Measurements from ENCODE around the gene ABR.
"Not testable (repeated sequence)": the region's sequence is repeated elsewhere in the genome, so short reads cannot be mapped to it uniquely, and the experiment has no call there.

The ABR gene

DNA sequence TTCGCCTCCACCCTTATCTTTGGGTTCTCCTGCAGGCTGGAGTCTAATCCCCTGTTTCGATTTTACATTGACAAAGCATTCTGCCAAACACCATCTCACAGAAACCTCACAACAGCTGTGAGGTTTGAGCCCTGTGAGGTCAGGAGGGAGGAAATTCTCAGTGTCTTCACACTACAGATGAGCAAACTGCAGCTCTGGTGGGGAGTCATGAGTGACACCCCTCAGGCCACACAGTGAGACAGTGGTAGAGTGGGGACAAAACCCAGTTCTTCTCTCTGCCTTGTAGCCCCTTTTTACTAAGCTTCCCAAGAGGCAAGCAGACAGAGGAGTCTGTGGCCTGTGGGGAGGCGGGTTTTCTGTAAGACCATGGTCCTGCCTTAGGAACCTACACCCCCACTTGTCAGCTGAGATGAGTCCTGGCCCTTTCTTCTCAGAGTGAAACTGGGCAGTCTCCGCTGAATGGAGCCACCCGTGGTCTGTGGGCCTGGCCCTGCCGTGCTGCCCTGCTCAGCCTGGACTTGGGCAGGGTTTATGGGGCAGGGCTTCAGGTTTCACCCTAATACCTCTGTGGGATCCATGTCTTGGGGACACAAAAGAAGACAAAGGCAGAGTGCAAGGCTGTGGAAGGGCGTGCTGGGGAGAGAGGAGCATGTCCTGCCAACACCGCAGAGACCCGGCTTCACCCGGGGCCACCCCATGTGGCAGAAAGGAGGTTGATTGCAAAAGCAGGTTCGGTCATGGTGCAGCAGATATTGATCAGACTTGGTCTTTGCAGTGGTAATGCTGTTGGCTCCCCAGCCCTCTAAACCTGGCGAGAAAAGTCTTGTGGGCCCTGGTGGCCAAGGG is 59.0 kb downstream of the ABR start:
- no peak for DNase-seq (ENCODE audit: low spot score)

DNA sequence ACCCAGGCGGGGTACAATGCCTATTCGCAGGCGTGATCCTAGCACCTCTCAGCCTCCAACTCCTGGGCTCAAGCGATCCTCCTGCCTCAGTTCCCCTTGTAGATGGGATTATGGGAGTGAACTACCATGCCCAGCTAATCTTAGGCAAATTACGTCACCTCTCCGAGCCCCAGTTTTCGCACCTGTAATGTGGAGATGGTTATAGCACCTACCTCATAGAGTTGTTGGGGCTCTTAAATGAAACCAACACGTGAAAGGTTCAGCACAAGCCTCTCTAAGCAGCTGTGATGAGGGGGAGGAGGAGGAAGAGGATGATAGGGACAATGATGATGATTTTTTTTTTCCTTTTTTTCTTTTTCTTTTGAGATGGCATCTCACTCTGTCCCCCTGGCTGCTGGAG is 59.9 kb downstream of the ABR start:
- no peak for DNase-seq (ENCODE audit: low spot score)

DNA sequence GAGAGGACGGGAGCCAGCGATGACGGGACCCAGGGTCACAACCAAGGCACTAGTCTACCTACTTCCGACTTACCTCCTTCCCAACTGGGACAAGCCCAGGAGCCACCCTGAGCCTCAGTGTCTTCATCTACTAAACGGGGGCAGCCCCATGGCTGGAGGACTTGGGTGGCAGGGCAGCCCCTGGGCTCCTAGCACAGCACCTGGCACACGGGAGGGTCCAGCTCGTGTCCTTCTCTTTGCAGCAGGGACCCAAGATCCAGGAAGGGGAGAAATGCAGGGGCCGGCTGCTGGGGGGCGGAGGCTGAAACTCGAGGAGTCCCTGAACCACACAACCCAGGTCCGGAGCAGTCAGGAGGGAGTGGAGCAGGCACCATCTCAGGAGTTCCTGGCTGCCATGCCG is 63.2 kb downstream of the ABR start:
- DNase-seq (ENCODE audit: low spot score): no peak

DNA sequence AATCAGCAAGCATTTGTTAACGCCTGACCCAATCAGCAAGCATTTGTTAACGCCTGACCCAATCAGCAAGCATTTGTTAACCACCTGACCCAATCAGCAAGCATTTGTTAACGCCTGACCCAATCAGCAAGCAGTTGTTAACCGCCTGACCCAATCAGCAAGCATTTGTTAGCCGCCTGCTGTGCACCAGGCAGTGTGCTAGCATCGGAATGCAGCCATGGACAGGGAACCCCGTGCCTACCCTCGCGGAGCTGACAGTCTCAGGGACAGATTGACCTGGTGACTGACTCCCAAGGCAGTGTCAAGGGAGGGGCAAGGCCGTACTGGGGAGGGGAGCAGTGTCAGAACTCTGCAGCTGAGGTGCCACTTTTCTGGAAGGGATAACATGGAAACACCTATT is 66.9 kb downstream of the ABR start:
- no peak for DNase-seq (ENCODE audit: low spot score)

DNA sequence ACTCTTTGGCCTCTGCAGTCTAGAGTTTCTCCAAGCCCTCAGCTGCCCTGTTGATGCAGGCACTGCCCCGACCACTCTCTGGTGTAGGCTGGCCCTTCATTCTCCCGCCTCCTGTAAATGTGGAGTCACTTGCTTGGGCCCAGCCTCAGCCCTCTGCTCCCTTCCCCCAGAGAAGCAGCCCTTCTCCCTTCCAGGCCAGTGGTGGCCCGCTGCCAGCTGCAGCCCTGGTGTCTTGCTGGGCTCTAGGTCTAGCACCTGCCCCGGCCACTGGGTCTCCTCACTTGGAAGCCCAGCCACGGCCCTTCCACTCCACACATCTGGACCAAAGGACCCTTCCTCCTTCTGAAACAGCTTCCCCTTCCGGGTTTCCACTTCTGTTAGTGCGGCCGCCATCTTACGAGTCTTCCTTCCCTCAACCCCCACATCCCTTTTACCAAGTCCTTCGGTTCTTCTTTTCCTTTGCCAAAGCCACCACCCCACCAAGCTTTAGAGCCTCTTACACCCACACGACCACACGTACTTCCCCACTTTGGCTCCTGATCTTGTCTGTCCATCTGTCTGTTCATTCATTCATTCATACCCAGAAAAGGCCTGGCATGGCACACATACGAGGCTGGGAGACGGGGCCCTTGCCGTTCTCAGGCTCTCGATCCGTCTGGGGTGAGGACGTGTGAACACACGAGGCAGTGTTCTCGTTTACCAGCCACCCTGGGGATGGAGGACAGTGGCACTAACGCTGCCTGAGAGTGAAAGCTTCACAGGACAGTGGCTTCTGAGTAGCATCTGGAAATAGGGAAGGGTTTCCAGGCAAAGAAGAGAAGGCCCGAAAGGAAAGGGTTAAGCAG is 68.0 kb downstream of the ABR start:
- DNase-seq (ENCODE audit: low spot score): no peak

DNA sequence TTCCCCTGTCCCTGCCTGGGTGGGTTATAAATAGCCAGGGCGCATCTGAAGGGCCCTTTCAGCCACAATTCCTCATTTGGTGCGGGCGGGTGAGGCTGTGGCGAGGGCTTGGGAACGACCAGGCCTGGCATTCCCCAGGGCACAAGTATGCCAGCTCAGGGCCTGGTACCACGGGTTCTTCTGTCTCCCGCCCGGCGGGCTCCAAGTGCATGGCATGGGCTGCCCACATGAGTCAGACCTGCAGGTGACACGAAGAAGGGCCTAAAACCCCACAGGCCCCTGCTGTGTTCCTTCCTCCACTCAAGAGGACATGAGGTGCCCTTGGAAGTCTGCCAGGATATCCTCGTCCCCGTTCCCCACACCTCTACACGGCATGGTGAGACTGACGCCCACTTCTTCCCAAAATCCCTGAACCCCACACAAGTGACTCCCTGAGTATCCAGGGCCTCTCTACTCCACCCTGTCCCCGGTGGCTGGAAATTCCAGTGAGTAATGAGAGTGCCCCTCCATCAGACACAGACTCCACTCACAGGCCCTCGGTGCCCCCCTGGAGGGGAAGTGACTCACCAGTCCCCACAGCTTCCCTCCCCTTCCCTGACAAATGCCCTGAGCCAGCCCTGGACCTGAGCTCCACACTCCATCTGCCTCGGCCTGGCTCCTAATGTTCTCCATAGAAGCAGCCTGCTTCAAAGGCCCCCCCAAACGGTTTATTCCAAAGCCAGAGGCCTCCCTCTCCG is 68.8 kb downstream of the ABR start:
- no peak for DNase-seq (ENCODE audit: low spot score)

DNA sequence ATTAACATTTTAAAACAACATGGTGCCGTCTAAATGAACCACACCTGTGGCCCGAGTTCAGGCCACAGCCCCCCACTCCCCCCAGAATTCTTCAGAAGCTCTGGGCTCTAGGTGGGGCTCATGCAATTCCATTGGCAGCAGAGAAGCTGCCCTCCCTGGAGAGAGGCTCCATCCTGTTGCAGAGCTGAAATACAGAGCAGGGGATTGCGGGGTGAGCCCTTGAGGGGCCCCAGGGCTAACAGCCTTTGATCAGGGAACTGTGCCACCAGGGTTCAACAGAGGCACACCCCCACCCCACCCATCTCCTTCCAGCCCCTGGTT is 69.3 kb downstream of the ABR start:
- DNase-seq (ENCODE audit: low spot score): no peak

DNA sequence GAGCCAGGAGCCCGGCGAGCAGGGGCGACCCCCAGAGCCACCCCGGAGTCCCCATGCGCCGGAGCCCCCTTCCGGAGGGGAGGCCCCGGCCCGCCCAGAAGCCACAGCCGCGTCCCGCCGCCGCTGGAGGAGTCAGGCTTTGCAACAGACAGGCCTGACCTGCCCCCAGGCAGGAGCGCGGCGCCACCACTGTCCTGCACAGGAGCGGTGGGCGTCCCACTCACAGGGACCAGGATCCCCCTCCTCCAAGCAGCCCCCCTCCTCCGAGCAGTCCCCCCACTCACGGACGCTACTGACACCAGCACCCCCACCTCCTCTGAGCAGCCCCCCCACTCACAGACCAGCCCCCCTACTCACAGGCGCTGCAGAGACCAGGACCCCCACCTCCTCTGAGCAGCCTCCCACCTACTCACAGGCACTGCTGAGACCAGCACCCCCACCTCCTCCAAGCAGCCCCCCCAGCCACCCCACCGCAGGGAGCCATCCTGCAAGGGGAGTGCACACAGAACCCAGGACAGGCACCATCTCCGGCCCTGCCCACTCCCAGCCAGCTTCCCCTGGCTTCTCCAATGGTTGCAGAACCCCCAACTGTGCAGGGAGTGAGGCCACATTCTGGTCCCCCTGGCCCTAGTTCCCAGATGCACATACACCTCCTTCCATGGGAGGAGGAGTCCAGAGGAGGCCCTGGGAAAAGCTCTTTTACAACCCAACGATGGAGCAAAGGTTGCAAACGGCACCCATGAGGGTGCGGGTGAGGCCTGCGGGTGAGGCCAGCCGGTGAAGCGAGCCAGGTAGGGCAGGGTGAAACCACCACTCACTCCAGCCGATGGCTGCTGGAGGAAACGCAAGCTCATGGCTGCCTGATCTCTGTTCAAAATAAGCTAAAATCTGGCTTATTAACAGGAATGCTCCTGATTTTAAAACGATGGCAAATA is 69.9 kb downstream of the ABR start:
- DNase-seq (ENCODE audit: low spot score): no peak

DNA sequence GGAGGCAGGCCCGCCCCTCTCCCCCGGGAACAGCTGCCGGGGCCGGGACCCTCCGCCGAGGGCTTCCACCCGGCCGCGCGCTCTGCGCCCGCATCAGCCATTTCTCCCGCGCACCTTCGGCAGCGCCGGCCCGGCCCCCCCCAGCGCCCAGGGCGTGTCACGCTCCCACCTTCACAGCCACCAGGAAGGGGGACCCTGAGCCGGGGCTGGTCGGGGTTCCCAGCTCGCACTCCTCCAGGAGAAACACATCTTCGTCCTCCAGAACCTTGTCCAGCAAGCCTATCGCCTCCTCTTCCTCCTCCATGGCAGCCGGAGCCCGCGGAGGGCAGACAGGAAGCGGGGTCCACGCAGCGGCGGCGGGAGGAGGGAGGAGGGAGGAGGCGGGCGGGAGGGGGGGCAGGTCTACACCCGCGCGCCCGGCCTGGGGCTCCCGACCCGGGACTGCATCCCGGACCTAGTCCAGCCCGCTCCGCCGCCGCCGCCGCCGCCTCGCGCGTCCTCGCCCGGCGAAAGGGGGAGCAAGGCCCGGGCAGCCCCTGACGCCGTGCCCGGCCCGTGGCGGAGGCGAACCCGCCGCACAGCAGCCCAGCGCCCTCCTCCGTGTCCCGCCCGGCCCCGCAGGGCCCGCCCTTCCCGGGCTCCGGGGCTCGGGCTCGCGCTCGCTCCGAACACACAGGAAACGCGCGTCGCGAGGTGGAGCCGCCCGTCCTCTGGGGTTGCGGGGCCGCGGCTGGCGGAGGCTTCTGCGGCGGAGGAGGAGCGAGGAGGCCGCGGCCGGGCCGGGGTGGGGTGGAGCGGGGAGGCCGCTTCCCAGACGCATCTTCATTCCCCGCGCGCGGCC is 70.8 kb downstream of the ABR start:
- peak; percentile 77 for DNase-seq (ENCODE audit: low spot score)

DNA sequence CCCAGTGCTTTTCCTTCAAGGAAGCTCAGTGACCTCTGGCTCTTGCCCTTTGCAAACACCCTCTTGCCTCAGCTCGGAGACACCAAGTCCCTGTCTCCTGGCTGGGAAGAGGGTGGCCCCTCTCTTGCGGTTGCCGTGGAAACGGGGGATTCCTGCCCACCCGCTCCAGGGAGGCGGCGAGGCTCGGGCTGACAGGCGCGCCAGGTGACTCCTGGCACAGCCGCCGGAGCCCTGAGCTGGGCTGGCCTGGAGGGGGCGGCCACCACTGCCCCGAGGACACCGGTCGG is 71.4 kb downstream of the ABR start:
- no peak for DNase-seq (ENCODE audit: low spot score)

DNA sequence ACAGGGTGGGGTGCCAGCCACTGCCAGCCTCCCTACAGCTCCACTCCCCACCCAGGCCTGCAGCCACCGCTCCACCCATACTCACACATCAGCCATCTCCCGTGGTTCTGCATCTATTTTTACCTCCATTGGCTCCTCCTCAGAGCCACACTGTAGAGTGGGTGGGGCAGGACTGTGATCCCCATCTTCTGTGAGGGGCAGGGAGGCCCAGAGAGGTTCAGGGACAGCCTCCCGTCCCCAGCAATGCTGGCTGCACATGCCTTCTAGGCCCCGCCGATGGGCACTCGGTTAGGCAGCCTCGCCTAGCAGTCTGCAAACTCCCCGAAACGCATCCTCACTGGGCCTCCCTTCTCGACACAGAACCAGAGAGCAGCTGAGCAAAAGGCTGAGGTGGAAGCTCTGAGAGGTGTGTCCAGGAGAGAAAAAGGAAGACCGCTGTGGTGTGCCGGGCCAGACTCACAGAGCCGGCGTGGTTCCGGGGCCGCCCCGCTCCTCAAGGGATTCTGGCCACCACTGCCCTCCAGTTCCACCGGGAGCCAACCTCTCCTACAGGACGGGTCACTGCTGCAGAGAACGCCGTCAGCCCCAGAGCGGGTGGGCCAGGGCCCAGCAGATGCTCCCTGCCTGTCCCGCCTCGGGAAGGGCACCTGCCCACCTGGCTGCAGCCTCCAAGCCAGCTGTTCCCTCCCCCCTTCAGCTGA is 71.9 kb downstream of the ABR start:
- no peak for DNase-seq (ENCODE audit: low spot score)

DNA sequence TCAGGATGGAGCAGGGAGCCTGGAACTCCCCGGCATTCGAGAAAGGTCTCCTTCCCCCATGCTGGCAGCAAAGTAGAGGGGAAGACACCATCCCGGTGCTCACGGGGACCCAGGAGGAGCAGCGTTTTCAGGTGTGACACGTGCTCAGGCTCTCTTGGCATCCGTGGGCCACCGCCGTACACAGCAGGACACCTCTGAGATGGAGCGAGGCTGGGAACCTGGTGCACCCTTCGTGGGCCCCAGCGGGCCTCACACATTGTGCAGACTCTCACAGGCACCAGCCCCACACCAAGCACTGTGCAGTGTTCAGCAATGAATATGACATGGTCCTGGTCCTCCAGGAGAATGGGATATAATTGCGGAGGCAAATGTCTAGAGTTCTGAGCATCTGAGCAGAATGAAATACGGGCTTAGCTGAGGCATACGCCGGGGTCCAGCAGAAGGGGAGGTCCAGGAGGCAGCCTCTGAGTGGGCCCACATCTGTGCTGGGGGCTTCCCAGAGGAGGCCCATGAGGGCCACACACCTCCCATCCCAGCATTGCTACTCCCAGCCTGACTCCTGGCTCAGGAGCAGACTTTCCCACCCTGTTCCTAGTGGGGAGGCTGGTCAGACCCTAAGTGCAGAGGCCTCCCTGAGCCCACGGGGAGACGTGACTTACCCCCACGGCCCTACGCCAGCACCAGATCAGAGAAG is 72.6 kb downstream of the ABR start:
- DNase-seq (ENCODE audit: low spot score): no peak

DNA sequence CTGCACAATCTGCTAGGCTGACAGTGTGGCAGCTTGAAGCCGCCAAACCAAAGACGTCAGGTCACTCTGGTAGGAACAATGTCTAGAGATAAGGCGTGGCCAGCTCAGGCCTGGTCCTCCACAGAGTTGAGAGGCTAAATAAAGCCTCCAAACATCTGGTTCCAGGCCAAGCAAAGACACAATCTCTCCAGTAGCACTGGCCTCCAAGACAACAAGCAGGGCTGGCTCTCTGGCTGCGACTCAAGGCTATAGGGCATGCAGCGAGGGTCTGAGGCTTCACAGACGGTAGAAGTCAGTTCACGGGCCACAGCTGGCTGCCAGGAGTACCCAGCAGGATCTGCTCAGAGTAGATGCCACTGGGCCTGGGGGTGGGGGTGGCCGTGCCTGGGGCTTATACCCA is 75.6 kb downstream of the ABR start:
- no peak for DNase-seq (ENCODE audit: low spot score)

DNA sequence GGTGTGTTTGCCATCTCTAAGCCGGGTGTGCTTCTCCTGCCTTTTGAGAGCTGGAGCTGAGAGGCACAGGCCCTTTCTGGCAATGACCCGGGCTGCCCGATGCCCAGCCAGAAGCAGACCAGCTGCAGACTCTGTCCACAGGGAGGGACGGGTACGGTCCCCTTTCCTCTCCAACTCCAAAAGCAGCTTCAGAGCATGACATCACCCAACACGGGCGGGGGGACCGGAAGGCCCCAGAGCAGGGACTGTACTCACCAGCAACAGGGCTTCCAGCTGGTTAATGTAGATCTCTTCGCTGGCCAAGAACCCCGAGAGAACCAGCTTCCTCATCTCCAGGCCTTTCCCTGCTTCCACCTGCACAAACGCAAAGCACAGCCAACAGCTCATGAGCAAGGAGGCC is 79.4 kb downstream of the ABR start:
- DNase-seq (ENCODE audit: low spot score): no peak

DNA sequence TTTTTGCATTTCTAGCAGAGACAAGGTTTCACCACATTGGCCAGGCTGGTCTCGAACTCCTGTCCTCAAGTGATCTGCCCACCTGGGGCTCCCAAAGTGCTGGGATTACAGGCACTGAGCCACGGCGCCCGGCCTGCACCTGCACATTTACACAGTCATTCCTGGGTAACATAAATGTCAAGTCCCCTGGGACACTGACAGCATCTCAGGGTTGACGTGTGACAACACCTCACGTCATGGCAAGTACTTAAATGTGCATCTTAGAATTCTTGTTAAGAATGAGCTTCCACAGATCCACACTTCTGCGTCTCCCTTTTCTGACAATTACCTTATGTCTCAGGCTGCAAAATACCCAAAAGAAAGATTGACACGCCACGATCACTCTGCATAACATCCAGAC is 80.5 kb downstream of the ABR start:
- DNase-seq (ENCODE audit: low spot score): no peak

DNA sequence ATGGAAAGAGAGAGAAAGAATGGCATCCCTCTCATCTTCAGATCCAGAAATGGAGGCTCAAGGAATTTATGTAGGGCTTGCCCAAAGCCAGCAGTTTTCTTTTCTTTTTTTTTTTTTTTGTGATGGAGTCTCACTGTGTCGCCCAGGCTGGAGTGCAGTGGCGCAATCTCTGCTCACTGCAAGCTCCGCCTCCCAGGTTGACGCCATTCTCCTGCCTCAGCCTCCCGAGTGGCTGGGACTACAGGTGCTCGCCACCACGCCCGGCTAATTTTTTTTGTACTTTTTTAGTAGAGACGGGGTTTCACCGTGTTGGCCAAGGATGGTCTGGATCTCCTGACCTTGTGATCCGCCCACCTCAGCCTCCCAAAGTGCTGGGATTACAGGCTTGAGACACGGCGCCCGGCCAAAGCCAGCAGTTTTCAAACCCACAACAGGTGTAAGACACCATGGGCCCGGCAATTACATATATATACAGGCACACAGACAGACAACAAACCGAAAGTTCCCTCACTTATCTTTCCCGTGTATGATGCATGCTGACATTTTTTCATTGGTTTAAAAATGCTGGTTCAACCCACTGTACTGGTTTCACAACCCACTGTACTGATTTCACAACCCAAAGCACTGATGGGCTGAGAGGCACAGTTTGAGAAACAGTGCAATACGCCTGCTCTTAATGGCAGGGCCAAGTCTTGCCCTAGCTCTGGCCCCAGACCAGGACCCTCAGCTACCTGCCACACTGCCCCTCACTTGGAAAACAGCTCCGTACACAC is 81.6 kb downstream of the ABR start:
- not testable (repeated sequence) for DNase-seq (ENCODE audit: low spot score)

DNA sequence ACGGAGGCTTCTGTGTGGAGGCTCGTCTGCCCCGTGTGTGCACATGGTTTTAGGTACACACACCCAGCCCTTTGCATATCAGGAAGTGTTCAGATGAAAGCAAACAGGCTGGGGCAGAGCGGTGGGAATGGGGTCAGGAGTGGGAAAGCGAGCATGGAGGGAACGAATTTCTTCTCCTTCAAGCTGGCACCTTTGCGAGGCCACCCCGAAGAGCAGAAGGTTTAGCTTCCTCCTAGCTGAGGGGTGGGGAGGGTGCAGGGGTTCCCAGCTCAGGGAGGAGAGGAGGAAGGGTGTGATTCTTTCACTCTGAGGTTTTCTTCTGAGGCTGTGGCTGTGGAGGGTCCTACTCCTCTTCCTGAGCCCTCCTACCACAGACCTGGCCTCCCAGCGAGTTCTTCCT is 83.6 kb downstream of the ABR start:
- DNase-seq (ENCODE audit: low spot score): no peak

DNA sequence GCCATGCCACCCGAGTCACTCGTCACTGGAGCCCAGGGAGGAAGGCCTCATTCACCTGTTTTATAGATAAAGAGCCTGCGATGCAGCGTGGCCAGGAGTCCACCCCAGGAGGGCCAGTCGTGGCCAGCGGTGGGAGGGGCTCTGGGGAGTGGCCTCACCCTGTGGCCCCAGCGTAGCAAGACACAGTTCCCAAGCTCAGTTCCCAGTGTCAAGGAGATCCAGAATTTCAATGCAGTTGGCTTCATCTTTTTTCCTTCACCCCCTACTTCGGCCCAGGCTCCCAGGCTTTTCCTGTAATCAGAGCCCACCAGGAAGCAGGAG is 84.0 kb downstream of the ABR start:
- DNase-seq (ENCODE audit: low spot score): no peak
